Gastroesophageal sphincter (tissue), 3 donors: ENCODE data around the gene CENPB.

ENCODE experiments used
- EP300 ChIP-seq: sonication (generic); formaldehyde crosslinking; IDR thresholded peaks from one replicate; pipeline ENCODE4 v1.6.1; 2017; ENCODE audit warnings: antibody characterized with exemption, mild to moderate bottlenecking
- POLR2A ChIP-seq, 2 donors: fragments of 450-650 bp; IDR thresholded peaks; one replicate each; pipeline ENCODE4 v1.6.1; 2017; ENCODE audit warnings: antibody characterized with exemption in 2 of 2, mild to moderate bottlenecking in 2 of 2, moderate library complexity in 1 of 2
- POLR2AphosphoS5 ChIP-seq: sonication (generic); formaldehyde crosslinking; IDR thresholded peaks from one replicate; pipeline ENCODE4 v1.6.1; 2017; ENCODE audit warnings: antibody characterized with exemption
- TF ChIP-seq, protein P1 (sequence below), 4 experiments: fragments of 200-600 bp in 2 of 4; fragments of 450-650 bp in 2 of 4; sonication (generic) in 1 of 4; IDR thresholded peaks; one replicate each; pipeline ENCODE4 v1.5.1; 2017 to 2019; ENCODE audit warnings: antibody characterized with exemption in 4 of 4, mild to moderate bottlenecking in 2 of 4, moderate library complexity in 2 of 4

- TF ChIP-seq, protein P1, sequence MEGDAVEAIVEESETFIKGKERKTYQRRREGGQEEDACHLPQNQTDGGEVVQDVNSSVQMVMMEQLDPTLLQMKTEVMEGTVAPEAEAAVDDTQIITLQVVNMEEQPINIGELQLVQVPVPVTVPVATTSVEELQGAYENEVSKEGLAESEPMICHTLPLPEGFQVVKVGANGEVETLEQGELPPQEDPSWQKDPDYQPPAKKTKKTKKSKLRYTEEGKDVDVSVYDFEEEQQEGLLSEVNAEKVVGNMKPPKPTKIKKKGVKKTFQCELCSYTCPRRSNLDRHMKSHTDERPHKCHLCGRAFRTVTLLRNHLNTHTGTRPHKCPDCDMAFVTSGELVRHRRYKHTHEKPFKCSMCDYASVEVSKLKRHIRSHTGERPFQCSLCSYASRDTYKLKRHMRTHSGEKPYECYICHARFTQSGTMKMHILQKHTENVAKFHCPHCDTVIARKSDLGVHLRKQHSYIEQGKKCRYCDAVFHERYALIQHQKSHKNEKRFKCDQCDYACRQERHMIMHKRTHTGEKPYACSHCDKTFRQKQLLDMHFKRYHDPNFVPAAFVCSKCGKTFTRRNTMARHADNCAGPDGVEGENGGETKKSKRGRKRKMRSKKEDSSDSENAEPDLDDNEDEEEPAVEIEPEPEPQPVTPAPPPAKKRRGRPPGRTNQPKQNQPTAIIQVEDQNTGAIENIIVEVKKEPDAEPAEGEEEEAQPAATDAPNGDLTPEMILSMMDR (IDR thresholded peaks at IDR 0.05), result no peak
- TF ChIP-seq POLR2A (IDR thresholded peaks at IDR 0.05) (no peak), EP300 (no peak), POLR2AphosphoS5 (no peak)
Observed at GRCh38 chr20:3797592-3798372, 11.2 kb upstream of the CENPB start.
